ENCODE measurements around the gene RGS8.
A peak's percentile ranks its signal among the peaks of the same experiment; 100 is the strongest.

The RGS8 gene

DNA sequence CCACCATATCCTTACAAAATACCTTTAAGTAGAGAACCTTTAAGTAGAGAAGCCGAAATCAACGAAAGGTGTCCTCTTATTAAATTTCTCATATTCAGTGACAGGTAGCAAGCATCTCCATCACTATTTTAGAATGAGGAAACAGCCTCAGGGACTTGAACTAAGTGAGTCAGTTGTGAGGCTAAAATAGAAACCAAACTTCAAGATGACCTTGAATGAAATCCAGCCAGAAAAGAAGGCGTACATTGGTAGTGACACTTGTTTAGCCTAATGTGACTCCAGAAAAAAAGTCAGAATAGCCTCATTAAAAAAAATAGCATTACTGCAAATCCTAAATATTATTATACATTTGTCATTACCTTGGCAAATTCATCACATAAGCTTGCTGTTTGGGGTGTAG is 20.1 kb downstream of the RGS8 start:
- Histone ChIP-seq H3K4me2 (ENCODE audit: low read depth, low read length, poor library complexity, severe bottlenecking) (no peak overlapping the region), H3K4me1 (ENCODE audit: insufficient read depth, low read length, poor library complexity, severe bottlenecking) (peaks cover 8% of the 10 kb centered on the region), H4K20me1 (ENCODE audit: insufficient read depth, low read length, poor library complexity, severe bottlenecking) (no peaks in the 10 kb centered on the region), H3K79me2 (ENCODE audit: insufficient read depth, low read length) (no peaks in the 10 kb centered on the region), H3K27me3 (ENCODE audit: insufficient read depth, low read length, poor library complexity, severe bottlenecking) (no peaks in the 10 kb centered on the region), H3K36me3 (ENCODE audit: insufficient read depth, low read length) (no peaks in the 10 kb centered on the region), H3F3A (ENCODE audit: low read depth) (no peaks in the 10 kb centered on the region), H3K4me3 (ENCODE audit: low read length, poor library complexity, severe bottlenecking) (no peak overlapping the region), H3K9me3 (ENCODE audit: insufficient read depth, low read depth, low read length) (no peaks in the 10 kb centered on the region), H3K9ac (ENCODE audit: low read depth, low read length, poor library complexity, severe bottlenecking) (no peak overlapping the region), H3K9me2 (replicated peaks; ENCODE audit: low read depth, low read length) (no peaks in the 10 kb centered on the region), H2AFZ (ENCODE audit: low read length) (no peak overlapping the region)
- no peak for TF ChIP-seq EZH2phosphoT487 (IDR thresholded peaks at IDR 0.05; ENCODE audit: borderline replicate concordance)
- TF ChIP-seq, protein P1, sequence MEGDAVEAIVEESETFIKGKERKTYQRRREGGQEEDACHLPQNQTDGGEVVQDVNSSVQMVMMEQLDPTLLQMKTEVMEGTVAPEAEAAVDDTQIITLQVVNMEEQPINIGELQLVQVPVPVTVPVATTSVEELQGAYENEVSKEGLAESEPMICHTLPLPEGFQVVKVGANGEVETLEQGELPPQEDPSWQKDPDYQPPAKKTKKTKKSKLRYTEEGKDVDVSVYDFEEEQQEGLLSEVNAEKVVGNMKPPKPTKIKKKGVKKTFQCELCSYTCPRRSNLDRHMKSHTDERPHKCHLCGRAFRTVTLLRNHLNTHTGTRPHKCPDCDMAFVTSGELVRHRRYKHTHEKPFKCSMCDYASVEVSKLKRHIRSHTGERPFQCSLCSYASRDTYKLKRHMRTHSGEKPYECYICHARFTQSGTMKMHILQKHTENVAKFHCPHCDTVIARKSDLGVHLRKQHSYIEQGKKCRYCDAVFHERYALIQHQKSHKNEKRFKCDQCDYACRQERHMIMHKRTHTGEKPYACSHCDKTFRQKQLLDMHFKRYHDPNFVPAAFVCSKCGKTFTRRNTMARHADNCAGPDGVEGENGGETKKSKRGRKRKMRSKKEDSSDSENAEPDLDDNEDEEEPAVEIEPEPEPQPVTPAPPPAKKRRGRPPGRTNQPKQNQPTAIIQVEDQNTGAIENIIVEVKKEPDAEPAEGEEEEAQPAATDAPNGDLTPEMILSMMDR (conservative IDR thresholded peaks at IDR 0.05; ENCODE audit: low read length), result no peak

DNA sequence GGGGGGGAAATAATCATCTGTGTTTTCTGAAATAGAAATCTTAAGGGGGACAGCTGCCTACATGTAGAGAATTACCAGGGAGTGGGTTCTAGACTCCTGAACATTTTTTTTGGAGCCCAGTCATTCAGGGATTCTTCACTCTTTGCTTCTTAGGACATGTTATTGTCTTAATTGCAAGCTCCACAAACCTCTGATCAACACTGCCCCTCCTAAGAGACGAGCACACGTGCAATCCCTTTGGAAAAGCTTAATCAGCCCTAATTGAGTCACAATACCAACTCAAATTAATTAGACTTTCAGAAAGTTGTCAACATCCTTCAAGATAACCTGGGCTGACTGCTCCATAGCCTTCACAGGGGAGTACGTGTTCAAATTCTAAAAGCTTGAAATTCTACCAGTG is 21.4 kb downstream of the RGS8 start:
- Histone ChIP-seq H3K27me3 (ENCODE audit: insufficient read depth, low read length, poor library complexity, severe bottlenecking) (no peaks in the 10 kb centered on the region), H3K4me3 (ENCODE audit: low read length, poor library complexity, severe bottlenecking) (no peak overlapping the region), H3K4me2 (ENCODE audit: low read depth, low read length, poor library complexity, severe bottlenecking) (no peak overlapping the region), H3K9ac (ENCODE audit: low read depth, low read length, poor library complexity, severe bottlenecking) (no peak overlapping the region), H3K4me1 (ENCODE audit: insufficient read depth, low read length, poor library complexity, severe bottlenecking) (peaks cover 8% of the 10 kb centered on the region), H2AFZ (ENCODE audit: low read length) (no peak overlapping the region), H3K9me2 (replicated peaks; ENCODE audit: low read depth, low read length) (no peaks in the 10 kb centered on the region), H3K36me3 (ENCODE audit: insufficient read depth, low read length) (no peaks in the 10 kb centered on the region), H3K79me2 (ENCODE audit: insufficient read depth, low read length) (no peaks in the 10 kb centered on the region), H4K20me1 (ENCODE audit: insufficient read depth, low read length, poor library complexity, severe bottlenecking) (no peaks in the 10 kb centered on the region), H3F3A (ENCODE audit: low read depth) (no peaks in the 10 kb centered on the region), H3K9me3 (ENCODE audit: insufficient read depth, low read depth, low read length) (no peaks in the 10 kb centered on the region)
- TF ChIP-seq, protein P1 (conservative IDR thresholded peaks at IDR 0.05; ENCODE audit: low read length), result no peak
- no peak for TF ChIP-seq EZH2phosphoT487 (IDR thresholded peaks at IDR 0.05; ENCODE audit: borderline replicate concordance)

DNA sequence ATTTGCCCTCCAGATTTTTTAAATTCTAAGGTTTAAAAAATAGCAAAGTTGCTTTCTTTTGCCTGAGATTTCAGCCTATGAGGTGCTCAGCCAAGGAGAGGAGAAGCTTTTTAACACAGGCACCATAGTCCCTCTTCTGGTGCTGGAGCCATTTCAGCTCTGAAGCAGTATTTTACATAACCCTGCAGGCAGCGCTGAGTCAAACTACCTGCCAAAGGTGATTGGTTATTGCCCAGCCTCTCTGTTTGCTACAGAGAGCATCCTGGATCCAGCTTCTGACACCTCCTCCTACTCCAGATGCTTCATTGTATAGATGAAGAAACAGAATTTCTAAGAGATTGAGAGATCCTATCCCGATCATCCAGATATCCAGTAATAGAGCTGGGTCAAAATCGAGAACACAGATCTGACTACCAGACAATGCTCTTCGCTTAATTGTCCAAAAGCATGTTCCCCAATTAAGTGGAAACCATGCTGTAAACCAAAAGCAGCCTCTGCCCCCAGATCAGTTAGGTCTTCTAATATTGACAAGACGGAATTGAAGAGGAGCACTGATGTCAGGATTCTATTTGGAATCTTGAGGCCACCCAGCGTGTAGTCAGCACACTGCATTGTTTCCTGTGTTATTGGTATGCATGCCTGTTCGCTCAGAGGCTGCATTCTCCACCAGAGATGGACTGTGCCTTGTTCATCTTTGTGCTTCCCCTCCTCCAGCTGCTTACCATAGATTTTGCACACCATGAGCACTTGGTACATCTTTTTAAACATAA is 22.1 kb downstream of the RGS8 start:
- Histone ChIP-seq H3F3A (ENCODE audit: low read depth) (no peaks in the 10 kb centered on the region), H3K4me2 (ENCODE audit: low read depth, low read length, poor library complexity, severe bottlenecking) (no peak overlapping the region), H3K27me3 (ENCODE audit: insufficient read depth, low read length, poor library complexity, severe bottlenecking) (no peaks in the 10 kb centered on the region), H3K4me3 (ENCODE audit: low read length, poor library complexity, severe bottlenecking) (no peak overlapping the region), H4K20me1 (ENCODE audit: insufficient read depth, low read length, poor library complexity, severe bottlenecking) (no peaks in the 10 kb centered on the region), H2AFZ (ENCODE audit: low read length) (peak overlapping the region; percentile 5; the same call in 1 of the 2 replicates), H3K9me3 (ENCODE audit: insufficient read depth, low read depth, low read length) (no peaks in the 10 kb centered on the region), H3K9me2 (replicated peaks; ENCODE audit: low read depth, low read length) (no peaks in the 10 kb centered on the region), H3K79me2 (ENCODE audit: insufficient read depth, low read length) (no peaks in the 10 kb centered on the region), H3K4me1 (ENCODE audit: insufficient read depth, low read length, poor library complexity, severe bottlenecking) (peaks cover 8% of the 10 kb centered on the region), H3K9ac (ENCODE audit: low read depth, low read length, poor library complexity, severe bottlenecking) (no peak overlapping the region), H3K36me3 (ENCODE audit: insufficient read depth, low read length) (no peaks in the 10 kb centered on the region)
- TF ChIP-seq, protein P1 (conservative IDR thresholded peaks at IDR 0.05; ENCODE audit: low read length), result no peak
- no peak for TF ChIP-seq EZH2phosphoT487 (IDR thresholded peaks at IDR 0.05; ENCODE audit: borderline replicate concordance)

Measured in Loucy (cell line).